ENCODE results near the gene TMEM248. TPM values are rescaled to one million over a fixed set of nuclear protein-coding genes. Genes with fewer than 3 reads are reported as not detected.
"Not testable (repeated sequence)": the region's sequence is repeated elsewhere in the genome, so short reads cannot be mapped to it uniquely, and the experiment has no call there.

Gene TMEM248
- total and polyA plus RNA-seq, 2 of the 8 experiments (the other 6 are each of a cell fraction or from before 2014, with no cell fraction given): 63.6 to 126 TPM

GRCh38 chr7:66883716-66884115 lies 37.3 kb upstream of the TMEM248 start (continued):
- no peak for TF ChIP-seq FOSL1 (IDR thresholded peaks at IDR 0.05; ENCODE audit: insufficient read depth, low read depth, low read length)
- TF ChIP-seq RXRA (IDR thresholded peaks at IDR 0.05; ENCODE audit: insufficient read depth, low read depth, low read length): no peak
- TF ChIP-seq CTBP2 (IDR thresholded peaks at IDR 0.05; ENCODE audit: borderline replicate concordance, insufficient read depth, insufficient read length, low read length): no peak
- TF ChIP-seq E2F6 (IDR thresholded peaks at IDR 0.05): no peak
- no peak for TF ChIP-seq KDM1A (IDR thresholded peaks at IDR 0.05; ENCODE audit: borderline replicate concordance, low read length)
- TF ChIP-seq SIX5 (IDR thresholded peaks at IDR 0.05; ENCODE audit: low read depth, low read length): no peak
- TF ChIP-seq TCF12 (IDR thresholded peaks at IDR 0.05; ENCODE audit: low read depth, low read length): no peak
- no peak for TF ChIP-seq NANOG (IDR thresholded peaks at IDR 0.05; ENCODE audit: insufficient read depth, low read depth, low read length, poor library complexity, severe bottlenecking)

- H2AFZ ChIP-seq (ENCODE audit: low read length); DNase-seq (ENCODE audit: low read depth in 1 of 2, low spot score in 2 of 2); H4K8ac ChIP-seq (ENCODE audit: extremely low read depth, insufficient read depth, low read length); POLR2A ChIA-PET (ENCODE audit: partially characterized antibody); H3K23me2 ChIP-seq (ENCODE audit: low read depth, low read length); H2AK5ac ChIP-seq (ENCODE audit: low read depth, low read length); H3K4ac ChIP-seq (replicated peaks; ENCODE audit: insufficient read length, low read depth, low read length); H3K79me1 ChIP-seq (ENCODE audit: low read depth, low read length); H3K9ac ChIP-seq (replicated peaks in 1 of 4; ENCODE audit: extremely low read depth in 1 of 4, low read depth in 3 of 4, low read length in 3 of 4); H3K79me2 ChIP-seq (ENCODE audit: control insufficient read depth in 1 of 2, insufficient read depth in 2 of 2, low read length in 2 of 2); FAIRE-seq; H3K14ac ChIP-seq (ENCODE audit: insufficient read length); H2BK20ac ChIP-seq (ENCODE audit: low read length); H4K20me1 ChIP-seq (replicated peaks in 1 of 2; ENCODE audit: control insufficient read depth in 1 of 2, insufficient read depth in 2 of 2, low read length in 2 of 2); H2BK12ac ChIP-seq (ENCODE audit: low read depth, low read length); H3K4me2 ChIP-seq (ENCODE audit: insufficient read depth in 1 of 2, low read depth in 2 of 2, low read length in 2 of 2); H2BK5ac ChIP-seq (ENCODE audit: low read depth, low read length); H3K9me3 ChIP-seq (ENCODE audit: insufficient read depth in 2 of 2, low read depth in 1 of 2, low read length in 1 of 2); H3K18ac ChIP-seq (ENCODE audit: extremely low read depth, low read length); H2BK120ac ChIP-seq (replicated peaks; ENCODE audit: low read depth, low read length); H3K27ac ChIP-seq (ENCODE audit: low read depth, low read length); H3K56ac ChIP-seq (replicated peaks; ENCODE audit: insufficient read length, low read depth, low read length); H3K4me3 ChIP-seq (ENCODE audit: extremely low read depth in 1 of 4, insufficient read depth in 2 of 4, low read depth in 3 of 4, low read length in 4 of 4); H4K5ac ChIP-seq (ENCODE audit: insufficient read length, low read depth, low read length); H3K4me1 ChIP-seq (replicated peaks in 1 of 4; ENCODE audit: control insufficient read depth in 3 of 4, insufficient read depth in 4 of 4, low read length in 3 of 4); H3K23ac ChIP-seq (ENCODE audit: insufficient read length); H4K91ac ChIP-seq (replicated peaks; ENCODE audit: insufficient read length, low read length); H3K27me3 ChIP-seq (replicated peaks in 1 of 4; ENCODE audit: control insufficient read depth in 3 of 4, extremely low read depth in 1 of 4, insufficient read depth in 3 of 4, low read length in 3 of 4); H2BK15ac ChIP-seq (ENCODE audit: low read length); H3K36me3 ChIP-seq (ENCODE audit: control insufficient read depth in 2 of 4, insufficient read depth in 4 of 4, low read length in 3 of 4): not testable (repeated sequence)
- CTCF ChIA-PET (ENCODE audit: partially characterized antibody): interaction anchor here (1.6 to 2.9 kb wide), 2 partner anchors 11 to 40 kb away, joined by 3 to 11 read pairs; no protein-coding TSS in a partner anchor
Observed at GRCh38 chr7:66884556-66884955, 36.5 kb upstream of the TMEM248 start.

All from H1 (cell line).